Anterior cingulate cortex (tissue), 58 donors: Measurements from ENCODE around the gene MESP2.

Experiments used
- DNase-seq, 58 donors: peaks; one replicate each; lab custom pipeline; 2025; lab: John Stamatoyannopoulos, UW

Gene MESP2

GRCh38 chr15:89776274-89777072 is at the start of gene MESP2:
MESP2 (plus strand) TSS chr15:89776332; CDS start chr15:89776358, 26 bp downstream.
- peak in 57 of 58 donors; percentile 8 to 79 (median 52) for DNase-seq

- no peak for DNase-seq
Measured at GRCh38 chr15:89728254-89728653, 47.9 kb upstream of the MESP2 start.

DNA sequence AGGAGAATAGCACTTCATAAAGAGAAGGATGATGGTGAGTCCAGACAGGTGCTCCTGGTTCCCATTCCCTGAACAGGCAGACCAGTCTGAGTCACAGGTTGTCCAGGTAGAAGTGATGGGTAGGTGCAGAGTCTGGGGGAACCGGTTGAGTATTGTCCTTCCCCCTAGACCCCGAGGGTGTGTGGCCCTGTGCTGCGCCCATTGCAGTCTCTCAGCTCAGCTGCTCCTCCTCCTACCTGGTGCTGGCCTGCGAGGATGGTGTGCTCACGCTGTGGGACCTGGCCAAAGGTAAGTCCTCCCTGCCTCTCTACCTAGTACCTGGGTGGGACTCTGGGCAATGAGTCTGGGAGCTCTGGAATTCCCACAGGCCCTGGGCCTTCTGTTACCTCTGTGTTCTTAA is 44.9 kb upstream of the MESP2 start:
- no peak for DNase-seq

DNA sequence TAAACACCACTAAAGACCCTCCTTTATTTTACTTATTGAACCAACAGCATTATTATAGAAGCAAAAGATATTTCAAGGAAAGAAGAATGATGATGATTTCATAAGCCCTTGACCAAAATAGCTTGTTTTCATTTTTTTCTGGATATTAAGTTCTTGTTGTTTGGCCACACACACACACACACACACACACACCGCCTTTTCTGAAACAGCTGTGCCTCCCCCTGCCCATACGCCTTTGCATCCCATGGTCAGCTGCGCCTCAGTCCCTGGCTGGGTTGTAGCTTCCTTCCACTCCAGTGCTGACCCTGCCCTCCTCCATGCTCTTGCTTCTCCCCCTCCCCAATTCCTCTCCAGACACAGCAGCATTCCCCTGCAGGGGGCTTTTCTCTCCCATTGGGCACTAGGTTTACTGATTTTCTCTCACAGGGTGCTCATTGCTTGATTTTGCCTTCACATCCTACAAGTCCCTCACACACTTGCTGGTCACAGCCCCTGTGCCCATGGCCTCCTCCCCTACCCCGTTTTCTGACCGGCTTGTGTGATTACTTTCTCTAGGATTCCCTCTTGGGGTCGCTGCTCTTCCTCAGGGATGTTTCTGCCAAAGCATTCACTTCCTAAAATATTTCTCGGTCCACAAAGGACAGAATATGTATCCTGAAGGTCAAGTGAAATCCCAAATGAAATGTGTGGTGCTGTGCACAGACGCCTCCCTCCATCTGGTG is 43.5 kb upstream of the MESP2 start:
- no peak for DNase-seq

DNA sequence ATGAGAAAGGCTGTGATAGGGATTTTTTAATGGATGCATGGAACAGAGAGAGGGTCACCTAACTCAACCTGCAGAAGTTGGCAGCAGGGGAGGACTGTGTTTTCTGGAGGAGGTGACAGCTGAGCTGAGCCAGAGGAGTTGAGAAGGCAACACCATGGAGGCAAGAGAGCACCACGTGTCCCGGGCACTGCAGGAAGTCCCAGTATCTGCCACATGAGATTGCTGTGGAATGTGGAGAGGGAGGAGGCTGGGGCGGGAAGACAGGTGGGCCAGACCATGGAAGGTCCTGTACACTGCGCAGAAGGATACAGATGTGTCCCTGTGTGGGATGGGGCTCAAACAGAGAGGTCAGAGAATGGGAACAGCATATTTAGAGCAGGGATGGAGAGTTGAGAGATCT is 40.4 kb upstream of the MESP2 start:
- no peak for DNase-seq

DNA sequence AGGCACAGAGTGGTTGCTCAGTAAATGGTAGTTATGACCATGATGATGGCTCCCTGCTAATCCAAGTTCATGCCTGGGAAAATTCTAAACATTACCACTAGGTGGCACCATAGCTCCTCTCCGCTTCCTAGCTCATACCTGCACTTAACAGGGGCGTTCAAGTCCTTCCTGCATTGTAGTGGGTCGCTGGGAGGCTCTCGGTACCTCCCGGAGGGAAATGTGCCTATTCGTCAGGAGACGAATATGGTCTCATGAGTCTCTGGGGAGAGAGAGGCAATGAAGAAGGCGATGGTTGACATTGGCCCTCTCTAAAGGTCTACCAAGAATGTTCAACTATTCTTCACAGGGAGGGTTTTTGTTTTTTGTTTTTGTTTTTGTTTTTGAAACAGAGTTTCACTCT is 36.0 kb upstream of the MESP2 start:
- peak in 27 of 58 donors; percentile 3 to 69 (median 25) for DNase-seq

GRCh38 chr15:89743011-89743410 is 33.1 kb upstream of the MESP2 start:
- no peak for DNase-seq

- no peak for DNase-seq
Measured at GRCh38 chr15:89743594-89743993, 32.5 kb upstream of the MESP2 start.

DNA sequence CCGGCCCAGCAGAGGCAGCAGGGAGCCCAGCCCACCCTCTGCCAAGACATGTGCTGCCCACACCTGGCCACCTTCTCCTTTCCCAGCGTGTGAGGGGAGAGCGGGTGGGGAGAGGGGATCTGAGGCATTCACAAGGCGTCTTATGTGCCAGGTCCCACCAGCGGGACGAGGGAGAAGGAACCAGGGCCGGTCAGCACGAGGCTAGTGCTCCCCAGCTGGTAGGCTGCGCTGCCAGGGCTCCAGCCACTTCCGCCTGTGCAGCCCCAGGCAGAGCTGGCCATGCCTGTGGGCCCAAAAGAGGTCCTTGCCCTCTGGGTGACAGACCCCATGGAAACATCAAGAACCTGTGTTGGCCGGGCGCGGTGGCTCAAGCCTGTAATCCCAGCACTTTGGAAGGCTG is 31.0 kb upstream of the MESP2 start:
- DNase-seq, result no peak

DNA sequence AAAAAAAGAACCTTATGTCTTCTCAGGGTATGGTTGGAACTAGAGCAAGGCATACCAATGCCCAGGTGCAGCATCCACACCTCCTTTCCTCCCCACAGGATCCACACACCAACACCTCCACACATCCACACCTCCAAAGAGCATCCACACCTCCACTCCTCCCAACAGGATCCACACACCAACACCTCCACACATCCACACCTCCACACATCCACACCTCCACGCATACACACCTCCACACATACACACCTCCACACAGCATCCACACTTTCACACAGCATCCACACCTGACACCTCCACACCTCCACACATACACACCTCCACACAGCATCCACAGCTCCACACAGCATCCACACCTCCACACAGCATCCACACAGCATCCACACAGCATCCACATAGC is 30.4 kb upstream of the MESP2 start:
- no peak for DNase-seq

DNA sequence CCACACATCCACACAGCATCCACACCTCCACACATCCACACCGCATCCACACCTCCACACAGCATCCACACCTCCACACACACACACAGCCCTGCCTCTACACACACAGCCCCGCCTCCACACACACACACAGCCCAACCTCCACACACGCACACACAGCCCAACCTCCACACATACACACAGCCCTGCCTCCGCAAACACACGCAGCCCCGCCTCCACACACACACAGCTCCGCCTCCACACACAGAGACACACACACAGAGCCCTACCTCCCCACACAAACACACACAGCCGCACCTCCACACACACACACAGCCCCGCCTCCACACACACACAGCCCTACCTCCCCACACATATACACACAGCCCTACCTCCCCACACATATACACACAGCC is 29.7 kb upstream of the MESP2 start:
- DNase-seq, result no peak

DNA sequence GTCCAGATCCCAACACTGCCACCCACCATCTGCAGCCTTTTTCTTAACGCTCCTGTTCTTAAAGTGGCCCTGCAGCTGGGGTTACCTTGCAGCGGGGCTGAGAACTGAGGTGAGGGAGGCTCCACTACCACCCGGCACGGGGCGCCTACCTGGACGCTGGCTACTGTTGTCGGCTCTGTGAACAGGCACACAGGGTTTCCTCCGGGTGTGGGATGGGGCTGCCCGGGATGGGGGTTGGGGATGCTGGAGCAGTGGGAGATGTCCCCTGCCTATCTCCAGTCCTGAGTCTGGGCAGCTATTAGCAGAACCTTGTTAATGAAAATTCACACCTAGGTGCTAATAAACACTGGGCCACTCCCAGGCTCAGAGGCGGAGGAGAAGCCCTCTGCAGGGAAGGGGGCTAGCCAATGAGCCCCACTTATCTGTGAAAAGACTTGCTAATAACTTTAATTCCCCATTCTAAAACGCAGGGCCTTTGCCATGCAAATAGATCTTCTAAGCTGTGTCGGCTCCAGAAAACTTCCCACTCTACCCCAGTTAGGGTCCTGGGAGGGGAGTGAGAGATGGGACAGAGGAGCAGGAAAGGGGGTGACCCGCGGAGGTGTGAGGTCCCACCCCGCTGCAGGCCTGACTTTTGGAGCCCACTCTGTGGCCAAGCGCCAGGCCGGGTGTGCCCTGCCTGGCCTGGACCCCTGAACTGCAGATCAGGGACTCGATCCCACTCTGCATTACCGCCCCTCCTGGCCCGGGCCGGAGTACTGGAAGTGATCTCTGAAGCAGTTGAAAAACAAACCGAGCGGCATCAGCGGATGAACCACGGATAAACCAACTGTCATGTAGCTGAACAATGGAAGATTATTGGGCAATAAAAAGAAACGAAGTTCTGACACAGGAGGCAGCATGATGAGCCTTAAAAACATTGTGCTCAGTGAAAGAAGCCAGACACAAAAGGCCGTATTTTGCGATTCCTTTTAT is 28.1 kb upstream of the MESP2 start:
- no peak for DNase-seq

DNA sequence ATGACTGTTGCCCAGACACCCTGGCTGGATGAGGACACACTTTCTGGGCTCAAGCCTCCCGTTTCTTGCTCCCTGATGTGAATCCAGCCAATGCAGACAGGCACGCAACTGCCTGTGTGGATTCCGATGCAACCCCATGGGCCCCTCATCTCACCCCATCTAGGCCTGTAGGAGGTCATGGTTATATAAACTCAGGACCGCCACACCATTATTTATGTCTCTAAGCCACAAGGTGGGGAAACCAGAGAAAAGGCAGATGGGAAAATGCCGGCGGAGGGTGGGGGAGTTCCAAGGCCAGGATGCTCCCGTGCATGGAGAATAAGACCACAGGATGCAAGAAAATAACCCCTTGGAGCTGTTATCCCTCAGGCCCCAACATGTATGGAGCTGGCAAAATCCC is 27.1 kb upstream of the MESP2 start:
- DNase-seq, result no peak

DNA sequence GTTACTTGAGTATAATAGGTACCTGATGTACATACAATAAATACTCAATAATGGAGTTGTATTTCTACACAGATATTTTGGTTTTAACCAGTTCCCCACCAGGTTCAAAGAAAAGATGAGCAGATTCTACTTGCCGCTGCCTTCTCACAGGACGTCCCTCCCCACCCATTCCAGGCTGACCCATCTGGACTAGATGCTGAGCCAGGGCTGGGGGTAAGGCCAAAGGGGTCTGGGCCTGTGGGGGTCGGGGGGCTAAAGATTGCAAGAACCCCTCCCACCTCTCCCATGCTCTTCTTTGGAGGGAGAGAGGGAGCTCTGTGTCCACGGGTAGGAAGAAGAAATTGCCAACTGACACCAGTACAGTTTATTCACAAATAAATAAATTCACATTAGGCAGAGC is 26.6 kb upstream of the MESP2 start:
- DNase-seq, result no peak

GRCh38 chr15:89749951-89750559 is 26.1 kb upstream of the MESP2 start:
- peak in 9 of 58 donors; percentile 6 to 52 (median 26) for DNase-seq

GRCh38 chr15:89750560-89751542 is 25.3 kb upstream of the MESP2 start, which contains the start of gene MESP1:
MESP1 (minus strand) TSS chr15:89751249; CDS start chr15:89751231, 18 bp downstream.
- DNase-seq, result peak in 57 of 58 donors; percentile 45 to 92 (median 80)

- DNase-seq, result no peak
Measured at GRCh38 chr15:89751748-89752147, 24.4 kb upstream of the MESP2 start.

DNA sequence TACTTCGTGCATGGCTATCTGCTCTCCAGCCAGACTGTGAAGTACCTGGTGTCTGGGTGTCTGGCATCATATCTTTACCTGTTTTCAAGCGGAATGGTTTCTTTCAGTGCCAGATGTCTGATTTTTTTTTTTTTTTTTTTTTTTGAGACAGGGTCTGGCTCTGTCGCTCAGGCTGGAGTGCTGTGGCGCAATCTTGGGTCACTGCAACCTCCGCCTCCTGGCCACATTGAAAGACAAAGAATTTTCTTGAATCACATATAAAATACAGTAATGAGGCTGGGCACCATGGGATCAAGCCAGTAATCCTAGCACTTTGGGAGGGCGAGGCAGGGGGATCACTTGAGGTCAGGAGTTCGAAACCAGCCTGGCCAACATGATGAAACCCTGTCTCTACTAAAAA is 22.3 kb upstream of the MESP2 start:
- no peak for DNase-seq
